GM18858 (cell line): Measurements from ENCODE around the gene ETV3.
"Not testable (repeated sequence)": the region's sequence is repeated elsewhere in the genome, so short reads cannot be mapped to it uniquely, and the experiment has no call there.

Experiments
- ATAC-seq: cut with Tn5 transposase; IDR thresholded peaks from one replicate; pipeline ENCODE4 v1.9.1; 2021; ENCODE audit not compliant: unreplicated experiment

Gene ETV3

GRCh38 chr1:157138220-157139051 is at the start of gene ETV3:
Gene ETV3 (minus strand): TSS chr1:157138395. CDS start chr1:157136352, 2,043 bp downstream.
- peak; percentile 66 for ATAC-seq

- ATAC-seq: no peak
Observed at GRCh38 chr1:157186281-157186992, 48.2 kb upstream of the ETV3 start.

GRCh38 chr1:157183870-157184269 is 45.7 kb upstream of the ETV3 start:
- no peak for ATAC-seq

- not testable (repeated sequence) for ATAC-seq
Observed at GRCh38 chr1:157182371-157182770, 44.2 kb upstream of the ETV3 start.

- ATAC-seq: no peak
Observed at GRCh38 chr1:157181790-157182189, 43.6 kb upstream of the ETV3 start.

- no peak for ATAC-seq
Observed at GRCh38 chr1:157181258-157181657, 43.1 kb upstream of the ETV3 start.

- ATAC-seq: no peak
Observed at GRCh38 chr1:157178490-157178889, 40.3 kb upstream of the ETV3 start.

- no peak for ATAC-seq
Observed at GRCh38 chr1:157177733-157178394, 39.7 kb upstream of the ETV3 start.

- ATAC-seq: no peak
Observed at GRCh38 chr1:157176591-157177121, 38.5 kb upstream of the ETV3 start.

GRCh38 chr1:157176016-157176415 is 37.8 kb upstream of the ETV3 start:
- ATAC-seq: no peak

GRCh38 chr1:157173900-157174410 is 35.8 kb upstream of the ETV3 start:
- ATAC-seq: no peak

- ATAC-seq: not testable (repeated sequence)
Observed at GRCh38 chr1:157173241-157173640, 35.0 kb upstream of the ETV3 start.

- not testable (repeated sequence) for ATAC-seq
Observed at GRCh38 chr1:157172591-157172990, 34.4 kb upstream of the ETV3 start.

- not testable (repeated sequence) for ATAC-seq
Observed at GRCh38 chr1:157171903-157172503, 33.8 kb upstream of the ETV3 start.

- ATAC-seq: no peak
Observed at GRCh38 chr1:157170677-157171515, 32.7 kb upstream of the ETV3 start.

- ATAC-seq: no peak
Observed at GRCh38 chr1:157168015-157168414, 29.8 kb upstream of the ETV3 start.

GRCh38 chr1:157167437-157167836 is 29.2 kb upstream of the ETV3 start:
- ATAC-seq: no peak

- no peak for ATAC-seq
Observed at GRCh38 chr1:157166590-157166989, 28.4 kb upstream of the ETV3 start.

GRCh38 chr1:157163273-157164127 is 25.3 kb upstream of the ETV3 start:
- no peak for ATAC-seq
